Middle frontal gyrus (tissue), 1 donor: ENCODE results near the gene NDUFAF3.

ENCODE experiments used
- DNase-seq: peaks from one replicate; pipeline ENCODE4 v3.0.0-alpha.2; 2015; ENCODE audit warnings: low spot score; ENCODE audit errors: extremely low spot score

Gene NDUFAF3

GRCh38 chr3:49021813-49022687 lies at the start of gene NDUFAF3:
NDUFAF3 (plus strand) TSS chr3:49022121; CDS start chr3:49022145, 24 bp downstream.
- peak; percentile 87 for DNase-seq

- DNase-seq, result no peak
These were observed 47.7 kb upstream of the NDUFAF3 start for GRCh38 chr3:48974076-48974864.

- no peak for DNase-seq
These were observed 42.5 kb upstream of the NDUFAF3 start for GRCh38 chr3:48979451-48979850.

- no peak for DNase-seq
These were observed 41.6 kb upstream of the NDUFAF3 start for GRCh38 chr3:48980295-48980694.

GRCh38 chr3:48982016-48982415 lies 39.9 kb upstream of the NDUFAF3 start:
- no peak for DNase-seq

- no peak for DNase-seq
These were observed 39.2 kb upstream of the NDUFAF3 start for GRCh38 chr3:48982686-48983085.

GRCh38 chr3:48983096-48983495 lies 38.8 kb upstream of the NDUFAF3 start:
- no peak for DNase-seq

- no peak for DNase-seq
These were observed 37.3 kb upstream of the NDUFAF3 start for GRCh38 chr3:48984663-48985062.

GRCh38 chr3:48985831-48986376 lies 36.0 kb upstream of the NDUFAF3 start:
- no peak for DNase-seq

GRCh38 chr3:48989126-48989795 lies 32.7 kb upstream of the NDUFAF3 start:
- DNase-seq, result no peak

- peak; percentile 61 for DNase-seq
These were observed 31.9 kb upstream of the NDUFAF3 start, which contains the start of gene P4HTM for GRCh38 chr3:48989796-48990635. P4HTM (plus strand) TSS chr3:48990241; CDS start chr3:48990257, 16 bp downstream.

- DNase-seq, result no peak
These were observed 31.1 kb upstream of the NDUFAF3 start for GRCh38 chr3:48990636-48991469.

GRCh38 chr3:48991851-48992545 lies 29.9 kb upstream of the NDUFAF3 start:
- DNase-seq, result no peak

- no peak for DNase-seq
These were observed 28.1 kb upstream of the NDUFAF3 start for GRCh38 chr3:48993834-48994233.

GRCh38 chr3:48996640-48997039 lies 25.3 kb upstream of the NDUFAF3 start:
- DNase-seq, result no peak

- no peak for DNase-seq
These were observed 24.8 kb upstream of the NDUFAF3 start for GRCh38 chr3:48997102-48997635.

GRCh38 chr3:48997714-48998637 lies 23.9 kb upstream of the NDUFAF3 start:
- DNase-seq, result no peak
